ENCODE results near the gene FOXN3. TPM values are rescaled to one million over a fixed set of nuclear protein-coding genes. Genes with fewer than 3 reads are reported as not detected.

FOXN3 gene
- polyA plus RNA-seq, 1 donor (not counting 4 experiments of a cell fraction or from before 2014, with no cell fraction given), result 10.2 TPM

GRCh38 chr14:89325299-89325883 lies 91.6 kb downstream of the FOXN3 start:
- FAIRE-seq (no peak), DNase-seq (ENCODE audit: low read depth, low spot score) (no peak)
- no peak for TF ChIP-seq EZH2 (IDR thresholded peaks at IDR 0.05; ENCODE audit: low read length)
- no peak for TF ChIP-seq CTCF (optimal IDR thresholded peaks at IDR 0.05 in 1 of 3, IDR thresholded peaks at IDR 0.05 in 1 of 3, conservative IDR thresholded peaks at IDR 0.05 in 1 of 3; ENCODE audit: extremely low read depth in 1 of 3, insufficient read depth in 2 of 3, low read length in 3 of 3)
- Histone ChIP-seq H3K9me3 (ENCODE audit: control insufficient read depth, low read depth, low read length) (no peaks in the 10 kb centered on the region), H3K4me1 (ENCODE audit: control insufficient read depth, extremely low read depth, insufficient read depth, low read length) (no peaks in the 10 kb centered on the region), H4K20me1 (ENCODE audit: control insufficient read depth, extremely low read depth, insufficient read depth, low read length) (no peaks in the 10 kb centered on the region), H3K79me2 (ENCODE audit: control insufficient read depth, insufficient read depth, low read length) (no peaks in the 10 kb centered on the region), H3K4me3 (ENCODE audit: control insufficient read depth in 2 of 3, extremely low read depth in 1 of 3, insufficient read depth in 2 of 3, low read depth in 1 of 3, low read length in 3 of 3) (no peak overlapping the region), H3K9ac (ENCODE audit: control insufficient read depth, extremely low read depth, insufficient read depth, low read length) (no peak overlapping the region), H3K27me3 (ENCODE audit: control insufficient read depth, extremely low read depth, insufficient read depth, low read length) (no peaks in the 10 kb centered on the region), H2AFZ (ENCODE audit: control insufficient read depth, low read length) (no peak overlapping the region), H3K4me2 (ENCODE audit: control insufficient read depth, extremely low read depth, insufficient read depth, low read depth, low read length) (no peak overlapping the region), H3K9me1 (ENCODE audit: control insufficient read depth, extremely low read depth, insufficient read depth, low read length) (no peaks in the 10 kb centered on the region), H3K27ac (ENCODE audit: control insufficient read depth, insufficient read depth, low read length) (no peak overlapping the region), H3K36me3 (ENCODE audit: control insufficient read depth in 2 of 2, extremely low read depth in 1 of 2, insufficient read depth in 2 of 2, low read length in 2 of 2) (no peaks in the 10 kb centered on the region)
- dilution Hi-C loops (cut with MboI; ENCODE audit: extremely low pct_ligation_motif_present, low sequenced_read_pairs), result no loop called here

- Histone ChIP-seq H3K4me2 (ENCODE audit: control insufficient read depth, extremely low read depth, insufficient read depth, low read depth, low read length) (no peak overlapping the region), H3K79me2 (ENCODE audit: control insufficient read depth, insufficient read depth, low read length) (no peaks in the 10 kb centered on the region), H3K4me1 (ENCODE audit: control insufficient read depth, extremely low read depth, insufficient read depth, low read length) (no peaks in the 10 kb centered on the region), H3K9me3 (ENCODE audit: control insufficient read depth, low read depth, low read length) (no peaks in the 10 kb centered on the region), H3K9ac (ENCODE audit: control insufficient read depth, extremely low read depth, insufficient read depth, low read length) (no peak overlapping the region), H3K36me3 (ENCODE audit: control insufficient read depth in 2 of 2, extremely low read depth in 1 of 2, insufficient read depth in 2 of 2, low read length in 2 of 2) (no peaks in the 10 kb centered on the region), H3K9me1 (ENCODE audit: control insufficient read depth, extremely low read depth, insufficient read depth, low read length) (no peaks in the 10 kb centered on the region), H3K4me3 (ENCODE audit: control insufficient read depth in 2 of 3, extremely low read depth in 1 of 3, insufficient read depth in 2 of 3, low read depth in 1 of 3, low read length in 3 of 3) (no peak overlapping the region), H4K20me1 (ENCODE audit: control insufficient read depth, extremely low read depth, insufficient read depth, low read length) (no peaks in the 10 kb centered on the region), H3K27ac (ENCODE audit: control insufficient read depth, insufficient read depth, low read length) (no peak overlapping the region), H3K27me3 (ENCODE audit: control insufficient read depth, extremely low read depth, insufficient read depth, low read length) (no peaks in the 10 kb centered on the region), H2AFZ (ENCODE audit: control insufficient read depth, low read length) (no peak overlapping the region)
- no peak for TF ChIP-seq CTCF (optimal IDR thresholded peaks at IDR 0.05 in 1 of 3, IDR thresholded peaks at IDR 0.05 in 1 of 3, conservative IDR thresholded peaks at IDR 0.05 in 1 of 3; ENCODE audit: extremely low read depth in 1 of 3, insufficient read depth in 2 of 3, low read length in 3 of 3)
- TF ChIP-seq EZH2 (IDR thresholded peaks at IDR 0.05; ENCODE audit: low read length), result no peak
- FAIRE-seq (no peak), DNase-seq (ENCODE audit: low read depth, low spot score) (no peak)
- dilution Hi-C loops (cut with MboI; ENCODE audit: extremely low pct_ligation_motif_present, low sequenced_read_pairs), result no loop called here
Observed at GRCh38 chr14:89324501-89325298, 92.3 kb downstream of the FOXN3 start.
